SK-N-MC (cell line): Measurements from ENCODE around the gene ARHGEF16.

Experiments used
- EZH2 ChIP-seq: fragments of 200-600 bp; sonication (generic); IDR thresholded peaks from one replicate; pipeline ENCODE4 v1.6.1; 2017; ENCODE audit warnings: antibody characterized with exemption
- POLR2AphosphoS5 ChIP-seq: IDR thresholded peaks from 2 replicates; pipeline ENCODE4 v1.6.1; 2012; ENCODE audit warnings: mild to moderate bottlenecking, low read depth, low read length, borderline replicate concordance

DNA sequence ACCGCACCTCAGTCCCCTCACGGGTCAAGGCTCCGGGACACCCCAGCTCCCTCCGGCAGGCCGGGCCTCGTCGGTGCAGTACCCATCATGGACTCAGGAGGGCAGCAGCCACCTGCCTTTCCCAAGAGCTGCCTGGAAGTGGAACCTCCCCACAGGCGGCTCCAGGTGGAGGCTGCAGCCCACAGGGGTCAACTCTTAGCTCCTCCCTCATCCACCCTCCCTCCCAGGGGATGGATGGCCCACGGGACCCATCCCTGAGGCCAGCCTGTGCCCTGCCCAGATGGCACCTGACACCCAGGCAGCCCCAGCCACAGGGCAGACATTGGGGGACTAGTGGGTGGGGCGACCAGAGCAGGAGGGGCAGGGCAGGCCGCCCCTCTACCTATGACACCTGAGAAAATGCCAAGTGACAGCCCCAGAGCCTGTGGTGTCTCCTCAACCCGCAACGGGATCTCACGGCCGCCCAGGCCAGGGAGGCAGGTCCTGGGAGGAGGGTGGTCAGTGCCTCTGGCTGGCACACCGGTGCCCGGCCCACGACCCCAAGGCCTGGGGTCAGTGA, 1.2 kb upstream of the ARHGEF16 start:
- TF ChIP-seq POLR2AphosphoS5 (no peak), EZH2 (no peak)
